HCT116 (cell line): ENCODE data around the gene WNK1.

ENCODE experiments used
- POLR2A ChIP-seq: IDR thresholded peaks from 2 replicates; pipeline ENCODE4 v1.7.0; 2011; ENCODE audit warnings: borderline replicate concordance; ENCODE audit not compliant: insufficient read depth, insufficient read length; ENCODE audit errors: extremely low read depth
- TF ChIP-seq, protein P1 (sequence below), 3 experiments: fragments of 200-600 bp in 1 of 3; sonication (generic) in 1 of 3; IDR thresholded peaks in 2 of 3; conservative IDR thresholded peaks in 1 of 3; 2 replicates each; pipeline ENCODE4 v1.5.1; 2012 to 2017; ENCODE audit warnings: low read depth in 2 of 3, low read length in 2 of 3, antibody characterized with exemption in 1 of 3, borderline replicate concordance in 1 of 3, control low read depth in 1 of 3, mild to moderate bottlenecking in 1 of 3, mixed read lengths in 1 of 3, mixed run types in 1 of 3, moderate library complexity in 1 of 3; ENCODE audit not compliant: insufficient read depth in 1 of 3

DNA sequence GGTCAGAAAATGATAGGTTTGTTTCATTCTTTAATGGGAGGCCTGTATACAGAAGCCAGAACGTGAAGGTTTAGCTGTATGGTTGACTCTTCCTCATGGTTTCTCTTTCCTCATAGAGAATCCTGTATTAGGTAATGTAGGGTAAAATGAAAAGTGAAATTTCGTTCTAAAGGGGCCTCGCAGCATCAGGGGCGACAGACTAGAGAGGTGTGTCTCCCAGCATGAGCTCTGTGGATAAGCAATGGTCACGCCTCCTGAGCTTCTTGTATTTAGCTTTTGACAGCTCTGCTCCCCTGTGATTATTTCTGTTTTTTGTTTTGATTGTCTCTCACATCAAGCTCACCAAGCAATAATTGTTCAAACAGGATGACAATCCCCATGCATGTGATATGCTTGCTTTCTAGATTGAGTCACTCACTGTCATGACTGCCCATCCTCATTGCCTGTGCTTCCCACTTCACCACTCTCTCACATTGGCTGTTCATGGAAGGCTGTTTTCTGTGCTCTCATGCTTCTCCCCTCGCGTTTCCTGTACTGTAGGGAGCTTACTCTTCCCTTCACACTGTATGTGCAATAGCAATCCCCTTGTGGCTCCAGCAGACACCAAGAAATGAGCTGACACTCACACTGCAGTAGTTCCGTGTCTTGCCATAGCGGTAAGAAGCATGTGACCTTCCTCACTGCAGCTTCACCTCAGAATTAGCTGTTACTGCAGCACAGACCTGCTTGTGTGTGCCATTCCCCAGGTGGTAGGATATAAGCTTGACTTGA, 153.1 kb downstream of the WNK1 start:
- TF ChIP-seq, protein P1, sequence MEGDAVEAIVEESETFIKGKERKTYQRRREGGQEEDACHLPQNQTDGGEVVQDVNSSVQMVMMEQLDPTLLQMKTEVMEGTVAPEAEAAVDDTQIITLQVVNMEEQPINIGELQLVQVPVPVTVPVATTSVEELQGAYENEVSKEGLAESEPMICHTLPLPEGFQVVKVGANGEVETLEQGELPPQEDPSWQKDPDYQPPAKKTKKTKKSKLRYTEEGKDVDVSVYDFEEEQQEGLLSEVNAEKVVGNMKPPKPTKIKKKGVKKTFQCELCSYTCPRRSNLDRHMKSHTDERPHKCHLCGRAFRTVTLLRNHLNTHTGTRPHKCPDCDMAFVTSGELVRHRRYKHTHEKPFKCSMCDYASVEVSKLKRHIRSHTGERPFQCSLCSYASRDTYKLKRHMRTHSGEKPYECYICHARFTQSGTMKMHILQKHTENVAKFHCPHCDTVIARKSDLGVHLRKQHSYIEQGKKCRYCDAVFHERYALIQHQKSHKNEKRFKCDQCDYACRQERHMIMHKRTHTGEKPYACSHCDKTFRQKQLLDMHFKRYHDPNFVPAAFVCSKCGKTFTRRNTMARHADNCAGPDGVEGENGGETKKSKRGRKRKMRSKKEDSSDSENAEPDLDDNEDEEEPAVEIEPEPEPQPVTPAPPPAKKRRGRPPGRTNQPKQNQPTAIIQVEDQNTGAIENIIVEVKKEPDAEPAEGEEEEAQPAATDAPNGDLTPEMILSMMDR (IDR thresholded peaks at IDR 0.05 in 2 of 3, conservative IDR thresholded peaks at IDR 0.05 in 1 of 3; ENCODE audit: borderline replicate concordance in 1 of 3, insufficient read depth in 1 of 3, low read depth in 2 of 3, low read length in 2 of 3): no peak
- TF ChIP-seq POLR2A: no peak
